Erythroblast (primary cell): ENCODE results near the gene LRP1B.

ENCODE experiments used
- GATA1 ChIP-seq: IDR thresholded peaks from 2 replicates; pipeline ENCODE4 v1.6.1; 2011; ENCODE audit warnings: low read depth, mild to moderate bottlenecking, control low read depth, low read length, moderate library complexity
- POLR2A ChIP-seq: IDR thresholded peaks from 2 replicates; pipeline ENCODE4 v1.6.1; 2011; ENCODE audit warnings: mild to moderate bottlenecking, low read length

DNA sequence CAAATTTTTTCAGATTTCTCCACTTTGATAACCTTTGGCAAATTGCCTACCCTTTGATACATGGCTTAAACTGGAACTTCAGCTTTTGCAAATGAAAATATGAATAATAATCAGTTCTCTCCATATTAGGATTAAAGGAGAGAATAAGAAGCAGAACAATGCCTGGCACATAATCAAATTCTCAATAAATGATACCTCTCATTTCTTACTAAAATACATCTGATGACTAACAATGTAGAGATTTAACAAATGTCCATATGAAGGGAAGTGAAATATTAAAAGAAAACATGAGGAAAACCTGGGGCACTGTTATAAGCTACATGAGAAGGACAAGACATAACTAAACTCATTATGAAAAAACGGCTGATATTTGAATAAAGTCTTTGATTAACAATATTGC, 1103.6 kb downstream of the LRP1B start:
- no peak for TF ChIP-seq POLR2A
- no peak for TF ChIP-seq GATA1
